WTC11 (cell line): Measurements from ENCODE around the gene GAB4.

Source experiments
- CTCF ChIP-seq: fragments of 200-600 bp; IDR thresholded peaks from 2 replicates; pipeline ENCODE4 v1.8.0; 2022; ENCODE audit warnings: antibody characterized with exemption
- FOXP1 ChIP-seq: sonication (generic); formaldehyde crosslinking; IDR thresholded peaks from 2 replicates; pipeline ENCODE4 v1.8.0; 2022; ENCODE audit warnings: missing genetic modification reagents, mild to moderate bottlenecking, moderate library complexity, borderline replicate concordance
- MAX ChIP-seq: sonication (generic); formaldehyde crosslinking; IDR thresholded peaks from 2 replicates; pipeline ENCODE4 v1.8.0; 2022; ENCODE audit warnings: mild to moderate bottlenecking, missing genetic modification reagents
- PRDM15 ChIP-seq: sonication (generic); formaldehyde crosslinking; IDR thresholded peaks from 2 replicates; pipeline ENCODE4 v1.8.0; 2022; ENCODE audit warnings: missing genetic modification reagents
- TEAD1 ChIP-seq: sonication (generic); formaldehyde crosslinking; IDR thresholded peaks from 2 replicates; pipeline ENCODE4 v1.8.0; 2022; ENCODE audit warnings: mild to moderate bottlenecking, missing genetic modification reagents
- ZBTB21 ChIP-seq: sonication (generic); formaldehyde crosslinking; IDR thresholded peaks from 2 replicates; pipeline ENCODE4 v1.8.1; 2023; ENCODE audit warnings: mild to moderate bottlenecking, missing genetic modification reagents, borderline replicate concordance
- ZBTB43 ChIP-seq: sonication (generic); formaldehyde crosslinking; IDR thresholded peaks from 2 replicates; pipeline ENCODE4 v1.8.1; 2023; ENCODE audit warnings: mild to moderate bottlenecking, missing genetic modification reagents
- ZNF423 ChIP-seq: fragments of 250-450 bp; sonication (Bioruptor Pico); IDR thresholded peaks from 2 replicates; pipeline ENCODE4 v2.1.2; 2022; ENCODE audit warnings: mild to moderate bottlenecking, moderate library complexity

- TF ChIP-seq CTCF (no peak), MAX (CRISPR knock-in tag) (no peak), FOXP1 (CRISPR knock-in tag) (no peak), TEAD1 (no peak), ZBTB43 (no peak), PRDM15 (no peak), ZNF423 (CRISPR knock-in tag) (no peak), ZBTB21 (CRISPR knock-in tag) (no peak)
Measured at GRCh38 chr22:16912281-16912680, 95.7 kb downstream of the GAB4 start.
